HL-60/S4 treated with retinoic acid at 250 ng/mL for 4 days and 3 days (cell line): ENCODE results near the gene PYCARD.
"Not testable (repeated sequence)": the region's sequence is repeated elsewhere in the genome, so short reads cannot be mapped to it uniquely, and the experiment has no call there.

Experiments used
- in situ Hi-C: fragments of 300-500 bp; cut with MboI; formaldehyde crosslinking; loops from 2 replicates; pipeline ENCODE4 v1.7.0; 2022; ENCODE audit warnings: low sequenced_read_pairs

The PYCARD gene

DNA sequence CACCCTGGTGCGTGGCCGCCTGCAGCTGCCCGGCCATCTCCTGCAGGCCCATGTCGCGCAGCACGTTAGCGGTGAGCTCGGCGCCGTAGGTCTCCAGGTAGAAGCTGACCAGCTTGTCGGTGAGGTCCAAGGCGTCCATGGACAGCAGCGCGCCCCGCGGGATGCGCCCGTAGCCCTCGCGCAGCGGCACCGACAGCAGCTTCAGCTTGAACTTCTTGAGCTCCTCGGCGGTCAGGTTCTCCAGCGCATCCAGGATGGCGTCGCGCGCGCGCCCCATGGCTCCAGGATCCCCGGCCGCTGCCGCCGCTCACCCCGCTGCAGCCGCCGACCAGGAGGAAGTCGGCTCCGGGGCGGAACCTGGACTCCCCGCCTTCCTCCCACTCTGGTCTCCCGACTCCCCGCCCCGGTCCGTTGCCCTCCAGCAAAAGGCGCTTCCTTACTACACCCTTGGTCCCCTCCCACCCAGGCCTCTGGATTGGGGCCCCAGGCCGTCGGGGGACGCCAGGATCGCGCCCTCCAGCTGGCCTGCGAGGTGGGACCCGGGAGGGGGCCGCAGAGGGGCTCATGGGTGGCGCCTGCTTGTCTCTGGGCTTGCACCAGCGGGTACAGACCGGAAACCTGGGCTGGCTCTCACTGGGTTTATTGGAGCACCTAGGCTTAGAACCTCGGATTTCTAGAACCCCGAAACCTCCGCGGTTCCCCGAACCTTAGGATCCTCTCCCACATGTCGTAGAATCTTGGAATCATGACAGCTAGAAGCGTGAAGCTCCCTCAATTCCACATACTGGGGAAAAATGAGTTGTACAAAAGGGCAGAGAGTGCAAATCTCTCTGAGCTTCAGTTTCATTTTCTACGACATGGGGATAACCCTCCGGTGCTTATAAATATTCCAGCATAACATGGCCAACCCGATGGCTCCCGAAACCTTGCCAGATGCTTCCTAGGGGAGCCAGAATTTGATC lies at the start of gene PYCARD:
Gene PYCARD, minus strand, starts transcription at position 347 of the 962 bp plus-strand sequence. Its CDS starts 70 bp downstream, at position 277.
- in situ Hi-C loops = no loop called here

DNA sequence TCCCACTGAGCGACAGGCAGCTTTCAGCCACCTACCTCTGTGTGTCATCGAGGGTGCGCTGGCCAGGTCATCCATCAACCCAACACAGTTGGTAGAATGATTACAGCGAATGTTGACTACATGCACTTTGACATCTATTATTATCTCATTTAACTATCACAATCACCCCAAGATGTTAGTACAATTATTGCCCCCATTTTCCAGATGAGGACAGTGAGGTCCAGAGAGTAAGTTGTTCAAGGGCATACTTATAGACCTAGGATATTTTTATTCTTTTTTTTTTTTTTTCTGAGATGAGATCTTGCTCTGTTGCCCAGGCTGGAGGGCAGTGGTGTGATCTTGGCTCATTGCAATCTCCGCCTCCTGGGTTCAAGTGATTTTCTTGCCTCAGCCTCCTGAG lies 48.9 kb upstream of the PYCARD start:
- in situ Hi-C loops = no loop called here

- in situ Hi-C loops = no loop called here
Observed at GRCh38 chr16:31250782-31251384, 48.3 kb upstream of the PYCARD start.

DNA sequence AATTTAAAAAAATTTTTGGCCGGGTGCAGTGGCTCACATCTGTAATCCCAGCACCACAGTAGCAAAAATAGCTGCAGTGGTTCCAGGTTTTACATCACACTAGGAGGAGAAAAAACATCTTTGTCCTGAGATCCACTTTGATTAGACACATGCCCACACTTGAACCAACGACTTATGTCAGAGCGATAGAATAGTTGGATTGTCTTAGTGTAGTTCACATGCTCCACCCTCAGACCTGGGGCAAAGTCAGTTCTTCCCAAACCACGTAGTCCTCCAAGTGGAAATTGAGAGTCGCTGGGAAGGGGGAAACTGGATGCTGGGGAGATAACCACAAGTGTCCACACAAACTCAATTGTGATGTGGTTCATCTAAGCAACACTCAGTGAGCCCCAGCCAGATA lies 45.8 kb upstream of the PYCARD start:
- in situ Hi-C loops = no loop called here

GRCh38 chr16:31246296-31246695 lies 43.7 kb upstream of the PYCARD start:
- in situ Hi-C loops = no loop called here

DNA sequence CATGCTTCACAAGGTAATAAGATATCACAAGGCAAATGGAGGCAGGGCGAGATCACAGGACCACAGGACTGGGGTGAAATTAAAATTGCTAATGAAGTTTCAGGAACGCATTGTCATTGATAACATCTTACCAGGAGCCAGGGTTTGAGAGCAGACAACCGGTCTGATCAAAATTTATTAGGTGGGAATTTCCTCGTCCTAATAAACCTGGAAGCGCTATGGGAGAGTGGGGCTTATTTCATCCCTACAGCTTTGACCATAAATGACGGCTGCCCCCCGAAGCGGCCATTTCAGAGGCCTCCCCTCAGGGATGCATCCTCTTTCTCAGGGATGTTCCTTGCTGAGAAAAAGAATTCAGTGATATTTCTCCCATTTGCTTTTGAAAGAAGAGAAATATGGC lies 43.0 kb upstream of the PYCARD start:
- in situ Hi-C loops = not testable (repeated sequence)

DNA sequence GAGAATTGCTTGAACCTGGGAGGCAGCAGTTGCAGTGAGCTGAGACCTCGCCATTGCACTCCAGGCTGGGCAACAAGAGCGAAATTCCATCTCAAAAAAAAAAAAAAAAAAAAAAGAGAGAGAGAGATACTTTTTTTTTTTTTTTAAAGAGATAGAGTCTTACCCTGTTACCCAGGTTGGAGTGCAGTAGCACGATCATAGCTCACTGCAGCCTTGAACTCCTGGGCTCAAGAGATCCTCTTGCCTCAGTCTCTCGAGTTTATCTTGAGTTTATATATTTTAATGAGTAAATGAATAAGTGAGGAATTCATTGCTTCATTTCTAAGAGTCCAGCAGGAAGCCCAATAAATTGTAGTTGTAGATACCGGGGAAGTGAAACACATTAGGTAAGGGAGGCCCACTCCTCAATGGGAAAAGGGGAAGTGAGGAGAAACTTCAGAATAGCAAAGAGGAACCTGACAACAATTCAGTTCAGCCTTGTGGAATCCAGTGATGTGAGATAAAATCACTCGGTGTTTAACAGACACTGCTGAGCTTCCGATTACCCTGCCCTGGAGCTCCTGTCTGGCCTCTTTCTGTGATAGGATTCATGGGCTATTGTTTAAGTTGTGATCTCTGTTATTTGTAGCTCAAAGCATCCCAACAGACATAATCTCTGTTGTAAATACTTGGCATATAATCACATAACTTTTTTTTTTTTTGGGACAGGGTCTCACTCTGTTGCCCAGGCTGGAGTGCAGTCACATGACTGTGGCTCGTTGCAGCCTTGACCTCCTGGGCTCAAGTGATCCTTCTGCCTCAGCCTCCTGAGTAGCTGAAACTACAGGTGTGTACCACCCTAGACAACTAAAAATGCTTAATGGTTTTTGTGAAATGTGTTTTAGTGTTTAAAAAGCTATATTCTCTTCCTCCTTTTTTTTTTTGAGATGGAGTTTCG lies 41.4 kb upstream of the PYCARD start:
- in situ Hi-C loops = no loop called here

DNA sequence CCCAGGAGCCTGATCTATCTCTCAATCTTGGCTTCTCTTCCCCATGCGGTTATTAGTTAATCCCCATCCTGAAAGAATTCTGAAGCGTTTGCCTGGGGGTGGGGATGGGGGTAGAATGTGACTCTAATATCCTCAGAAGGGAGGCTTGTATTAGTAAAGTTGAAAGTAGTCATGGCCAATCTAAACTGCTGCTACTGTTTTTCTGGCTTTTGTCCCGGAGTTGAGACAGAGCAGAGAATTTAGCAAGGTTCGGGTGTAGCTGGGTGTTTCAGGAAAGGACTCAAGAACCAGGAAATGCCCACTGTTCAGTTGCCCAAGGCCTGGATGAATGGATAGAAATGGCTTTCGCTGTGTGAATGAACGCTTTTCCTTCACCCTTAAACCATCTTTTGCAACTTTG lies 39.6 kb upstream of the PYCARD start:
- in situ Hi-C loops = no loop called here

DNA sequence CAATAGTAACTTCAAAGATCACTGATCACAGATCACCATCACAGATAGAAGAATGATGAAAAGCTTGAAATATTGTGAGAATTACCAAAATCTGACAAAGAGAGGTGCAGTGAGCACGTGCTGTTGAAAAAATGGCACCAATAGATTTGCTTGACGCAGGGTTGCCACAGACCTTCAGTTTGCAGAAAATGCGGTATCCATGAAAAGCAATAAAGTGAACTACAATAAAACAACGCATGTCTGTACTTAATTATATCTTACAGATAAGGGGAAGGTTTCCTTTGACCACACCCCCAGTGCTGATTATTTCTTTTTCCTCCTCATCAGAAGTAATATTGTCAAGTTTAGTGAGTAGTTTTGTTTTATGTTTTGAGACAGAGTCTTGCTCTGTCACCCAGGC lies 35.5 kb upstream of the PYCARD start:
- in situ Hi-C loops = no loop called here

DNA sequence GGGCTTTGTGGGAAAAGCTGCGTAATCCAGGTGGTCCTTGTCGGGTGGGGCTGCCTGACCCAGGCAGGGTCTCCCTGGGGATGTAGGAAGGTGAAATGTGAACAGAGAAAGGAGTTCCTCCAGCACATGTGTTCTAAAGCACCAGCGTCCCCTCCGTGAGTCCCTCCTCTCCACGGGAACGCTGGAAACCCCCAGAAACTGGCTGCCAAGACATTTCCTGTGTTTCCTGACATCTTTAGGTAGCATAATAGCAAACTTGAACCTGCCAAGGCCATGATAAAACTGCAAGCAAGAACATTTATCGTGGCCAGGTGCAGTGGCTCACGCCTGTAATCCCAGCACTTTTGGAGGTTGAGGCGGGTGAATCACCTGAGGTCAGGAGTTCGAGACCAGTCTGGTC lies 26.9 kb upstream of the PYCARD start:
- in situ Hi-C loops = no loop called here

DNA sequence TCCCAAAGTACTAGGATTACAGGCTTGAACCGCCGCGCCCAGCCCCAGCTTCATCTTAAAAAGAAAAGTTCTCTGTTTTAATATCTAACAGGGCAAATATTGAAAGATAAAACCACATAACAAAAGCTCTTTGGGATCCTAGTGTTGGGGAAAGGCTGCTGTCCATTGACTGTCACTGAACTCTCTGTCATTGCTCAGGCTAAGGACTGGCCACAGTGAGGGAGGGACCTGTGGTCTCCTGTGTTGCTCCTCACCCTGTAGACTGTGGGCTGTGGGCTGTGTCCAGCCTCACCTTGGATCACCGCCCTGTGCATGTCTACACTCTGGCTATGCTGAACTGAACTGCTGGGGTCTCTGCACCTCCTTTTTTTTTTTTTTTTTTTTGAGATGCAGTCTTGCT lies 25.6 kb upstream of the PYCARD start:
- in situ Hi-C loops = no loop called here

- in situ Hi-C loops = no loop called here
Observed at GRCh38 chr16:31225193-31225592, 22.6 kb upstream of the PYCARD start.

DNA sequence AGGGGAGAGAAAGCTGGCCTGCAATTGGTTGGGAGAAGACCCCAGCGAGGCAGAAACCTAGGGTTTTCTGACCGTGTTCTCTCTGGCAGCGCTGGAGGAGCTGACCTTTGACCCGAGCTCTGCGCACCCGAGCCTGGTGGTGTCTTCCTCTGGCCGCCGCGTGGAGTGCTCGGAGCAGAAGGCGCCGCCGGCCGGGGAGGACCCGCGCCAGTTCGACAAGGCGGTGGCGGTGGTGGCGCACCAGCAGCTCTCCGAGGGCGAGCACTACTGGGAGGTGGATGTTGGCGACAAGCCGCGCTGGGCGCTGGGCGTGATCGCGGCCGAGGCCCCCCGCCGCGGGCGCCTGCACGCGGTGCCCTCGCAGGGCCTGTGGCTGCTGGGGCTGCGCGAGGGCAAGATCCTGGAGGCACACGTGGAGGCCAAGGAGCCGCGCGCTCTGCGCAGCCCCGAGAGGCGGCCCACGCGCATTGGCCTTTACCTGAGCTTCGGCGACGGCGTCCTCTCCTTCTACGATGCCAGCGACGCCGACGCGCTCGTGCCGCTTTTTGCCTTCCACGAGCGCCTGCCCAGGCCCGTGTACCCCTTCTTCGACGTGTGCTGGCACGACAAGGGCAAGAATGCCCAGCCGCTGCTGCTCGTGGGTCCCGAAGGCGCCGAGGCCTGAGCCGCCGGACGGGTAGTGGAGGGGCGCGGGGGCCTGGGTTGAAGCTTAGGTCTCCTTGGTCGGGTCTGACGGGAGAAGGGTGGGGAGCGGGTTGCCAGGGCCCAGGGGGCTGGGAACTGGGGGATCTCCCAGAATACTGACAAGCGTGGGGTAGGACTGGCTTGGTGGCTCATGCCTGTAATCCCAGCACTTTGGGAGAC lies 21.8 kb upstream of the PYCARD start:
- in situ Hi-C loops = no loop called here

- in situ Hi-C loops = no loop called here
Observed at GRCh38 chr16:31223044-31223443, 20.5 kb upstream of the PYCARD start.

GRCh38 chr16:31221357-31222160 lies 19.0 kb upstream of the PYCARD start:
- in situ Hi-C loops = no loop called here

DNA sequence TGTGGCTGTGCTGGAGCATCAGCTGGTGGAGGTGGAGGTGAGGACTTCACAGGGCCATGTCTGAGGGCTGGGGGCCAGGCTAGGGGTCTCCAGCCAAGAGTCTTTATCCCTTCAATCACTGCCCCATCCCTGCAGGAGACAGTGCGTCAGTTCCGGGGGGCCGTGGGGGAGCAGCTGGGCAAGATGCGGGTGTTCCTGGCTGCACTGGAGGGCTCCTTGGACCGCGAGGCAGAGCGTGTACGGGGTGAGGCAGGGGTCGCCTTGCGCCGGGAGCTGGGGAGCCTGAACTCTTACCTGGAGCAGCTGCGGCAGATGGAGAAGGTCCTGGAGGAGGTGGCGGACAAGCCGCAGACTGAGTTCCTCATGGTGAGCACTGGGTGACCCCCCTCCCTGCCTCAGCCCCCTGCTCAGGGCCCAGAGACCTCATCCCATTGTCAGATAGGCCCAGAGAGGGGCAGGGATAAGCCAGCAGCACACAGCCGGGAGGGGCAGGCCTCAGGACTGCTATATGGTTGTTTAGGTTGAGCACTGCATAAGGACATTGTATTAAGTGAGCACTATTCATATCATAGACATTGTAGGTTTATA lies 16.7 kb upstream of the PYCARD start:
- in situ Hi-C loops = no loop called here

DNA sequence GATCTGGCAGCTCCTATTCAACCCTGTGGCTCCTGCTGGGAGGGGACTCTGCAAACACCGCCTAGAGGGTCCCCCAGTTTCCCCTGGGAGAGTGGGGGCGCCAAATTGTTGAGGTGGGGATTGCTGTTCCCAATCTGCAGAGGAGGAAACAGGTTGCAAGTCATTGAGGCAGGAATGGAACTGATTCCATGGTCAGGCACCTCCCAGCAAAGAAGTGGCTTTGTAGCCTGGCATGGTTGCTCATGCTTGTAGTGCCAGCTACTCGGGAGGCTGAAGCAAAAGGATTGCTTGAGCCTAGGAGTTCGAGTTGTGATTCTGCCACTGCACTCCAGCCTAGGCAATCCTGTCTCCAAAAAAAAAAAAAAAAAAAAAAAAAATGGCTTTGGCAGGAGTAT lies 14.6 kb upstream of the PYCARD start:
- in situ Hi-C loops = no loop called here

GRCh38 chr16:31216422-31217135 lies 14.0 kb upstream of the PYCARD start, which contains the start of gene PYDC1:
Gene PYDC1 (minus strand): TSS chr16:31217135. CDS start chr16:31217028, 107 bp downstream.
- in situ Hi-C loops = no loop called here
